ENCODE results near the gene PKP2. TPM values are rescaled to one million over a fixed set of nuclear protein-coding genes. Genes with fewer than 3 reads are reported as not detected.

PKP2 gene
- total RNA-seq, 1 experiment from 2014 or later = 61.1 TPM

GRCh38 chr12:32788405-32788804 lies 108.2 kb downstream of the PKP2 start:
- BruUV-seq (replicated peaks) = no TSS peak
- Mint-ChIP-seq H3K27ac (ENCODE audit: unreplicated experiment) (no peak overlapping the region), H3K36me3 (ENCODE audit: insufficient read depth, unreplicated experiment) (peaks cover 6% of the 10 kb centered on the region), H3K4me3 (ENCODE audit: low read depth, unreplicated experiment) (no peak overlapping the region), H3K9me3 (ENCODE audit: low read depth, unreplicated experiment) (no peaks in the 10 kb centered on the region), H3K27me3 (ENCODE audit: unreplicated experiment) (no peaks in the 10 kb centered on the region), H3K4me1 (ENCODE audit: low read depth, unreplicated experiment) (no peaks in the 10 kb centered on the region)
- DNase-seq = no peak
- intact Hi-C loops (cut with micrococcal nuclease; ENCODE audit: unreplicated experiment) = no loop called here
- no peak for TF ChIP-seq CTCF (IDR thresholded peaks at IDR 0.05; ENCODE audit: unreplicated experiment)
- CTCF ChIA-PET = no interaction called here

- Mint-ChIP-seq H3K9me3 (ENCODE audit: low read depth, unreplicated experiment) (no peaks in the 10 kb centered on the region), H3K27me3 (ENCODE audit: unreplicated experiment) (no peaks in the 10 kb centered on the region), H3K36me3 (ENCODE audit: insufficient read depth, unreplicated experiment) (no peaks in the 10 kb centered on the region), H3K4me3 (ENCODE audit: low read depth, unreplicated experiment) (no peak overlapping the region), H3K4me1 (ENCODE audit: low read depth, unreplicated experiment) (no peaks in the 10 kb centered on the region), H3K27ac (ENCODE audit: unreplicated experiment) (peak overlapping the region; percentile 37)
- no TSS peak for BruUV-seq (replicated peaks)
- CTCF ChIA-PET = no interaction called here
- intact Hi-C loops (cut with micrococcal nuclease; ENCODE audit: unreplicated experiment) = no loop called here
- no peak for DNase-seq
- TF ChIP-seq CTCF (IDR thresholded peaks at IDR 0.05; ENCODE audit: unreplicated experiment) = no peak
Observed at GRCh38 chr12:32785557-32785956, 111.0 kb downstream of the PKP2 start.

GRCh38 chr12:32783029-32783428 lies 113.5 kb downstream of the PKP2 start:
- Mint-ChIP-seq H3K4me3 (ENCODE audit: low read depth, unreplicated experiment) (no peak overlapping the region), H3K4me1 (ENCODE audit: low read depth, unreplicated experiment) (no peaks in the 10 kb centered on the region), H3K27ac (ENCODE audit: unreplicated experiment) (no peak overlapping the region), H3K27me3 (ENCODE audit: unreplicated experiment) (no peaks in the 10 kb centered on the region), H3K36me3 (ENCODE audit: insufficient read depth, unreplicated experiment) (no peaks in the 10 kb centered on the region), H3K9me3 (ENCODE audit: low read depth, unreplicated experiment) (no peaks in the 10 kb centered on the region)
- BruUV-seq (replicated peaks) = no TSS peak
- intact Hi-C loops (cut with micrococcal nuclease; ENCODE audit: unreplicated experiment) = no loop called here
- CTCF ChIA-PET = no interaction called here
- TF ChIP-seq CTCF (IDR thresholded peaks at IDR 0.05; ENCODE audit: unreplicated experiment) = no peak
- no peak for DNase-seq

- CTCF ChIA-PET = no interaction called here
- Mint-ChIP-seq H3K4me1 (ENCODE audit: low read depth, unreplicated experiment) (peaks cover 20% of the 10 kb centered on the region), H3K27me3 (ENCODE audit: unreplicated experiment) (no peaks in the 10 kb centered on the region), H3K27ac (ENCODE audit: unreplicated experiment) (no peak overlapping the region), H3K36me3 (ENCODE audit: insufficient read depth, unreplicated experiment) (no peaks in the 10 kb centered on the region), H3K4me3 (ENCODE audit: low read depth, unreplicated experiment) (no peak overlapping the region), H3K9me3 (ENCODE audit: low read depth, unreplicated experiment) (no peaks in the 10 kb centered on the region)
- BruUV-seq (replicated peaks) = no TSS peak
- DNase-seq = no peak
- no peak for TF ChIP-seq CTCF (IDR thresholded peaks at IDR 0.05; ENCODE audit: unreplicated experiment)
- intact Hi-C loops (cut with micrococcal nuclease; ENCODE audit: unreplicated experiment) = no loop called here
Observed at GRCh38 chr12:32780071-32780470, 116.5 kb downstream of the PKP2 start.

Data from Calu3 (cell line).